GM19240 (cell line): ENCODE data around the gene KIF1B.
"Not testable (repeated sequence)": the region's sequence is repeated elsewhere in the genome, so short reads cannot be mapped to it uniquely, and the experiment has no call there.

Source experiments
- DNase-seq: peaks from one replicate; pipeline ENCODE4 v3.0.0; 2011; ENCODE audit warnings: low spot score; ENCODE audit not compliant: insufficient read length

KIF1B gene

GRCh38 chr1:10325521-10325920, 115.2 kb downstream of the KIF1B start:
- DNase-seq: no peak

GRCh38 chr1:10326251-10326650, 115.9 kb downstream of the KIF1B start:
- DNase-seq: no peak

- no peak for DNase-seq
Observed at GRCh38 chr1:10328180-10328963, 118.0 kb downstream of the KIF1B start.

GRCh38 chr1:10337436-10337835, 127.1 kb downstream of the KIF1B start:
- no peak for DNase-seq

GRCh38 chr1:10338047-10338446, 127.7 kb downstream of the KIF1B start:
- peak; percentile 64 for DNase-seq

GRCh38 chr1:10338611-10339010, 128.2 kb downstream of the KIF1B start:
- DNase-seq: no peak

- DNase-seq: no peak
Observed at GRCh38 chr1:10339036-10339567, 128.7 kb downstream of the KIF1B start.

- DNase-seq: no peak
Observed at GRCh38 chr1:10339815-10340214, 129.4 kb downstream of the KIF1B start.

GRCh38 chr1:10340930-10341590, 130.7 kb downstream of the KIF1B start:
- DNase-seq: no peak

- DNase-seq: no peak
Observed at GRCh38 chr1:10347109-10347508, 136.7 kb downstream of the KIF1B start.

GRCh38 chr1:10353282-10353681, 142.9 kb downstream of the KIF1B start:
- no peak for DNase-seq

- no peak for DNase-seq
Observed at GRCh38 chr1:10353693-10354092, 143.3 kb downstream of the KIF1B start.

- DNase-seq: no peak
Observed at GRCh38 chr1:10360045-10360444, 149.7 kb downstream of the KIF1B start.

- no peak for DNase-seq
Observed at GRCh38 chr1:10361515-10361914, 151.1 kb downstream of the KIF1B start.

GRCh38 chr1:10368194-10368593, 157.8 kb downstream of the KIF1B start:
- no peak for DNase-seq

- DNase-seq: no peak
Observed at GRCh38 chr1:10374442-10374860, 164.1 kb downstream of the KIF1B start.

GRCh38 chr1:10377365-10378029, 167.1 kb downstream of the KIF1B start:
- not testable (repeated sequence) for DNase-seq

GRCh38 chr1:10378081-10378841, 167.9 kb downstream of the KIF1B start:
- no peak for DNase-seq

- no peak for DNase-seq
Observed at GRCh38 chr1:10379101-10379620, 168.8 kb downstream of the KIF1B start.

GRCh38 chr1:10379676-10380075, 169.3 kb downstream of the KIF1B start:
- no peak for DNase-seq
